ENCODE results near the gene MAP3K4. TPM values are rescaled to one million over a fixed set of nuclear protein-coding genes. Genes with fewer than 3 reads are reported as not detected.

MAP3K4 gene
- total RNA-seq, 3 donors from 2014 or later, result 32.8 to 58.3 (median 34.7) TPM

- ATAC-seq (peak; percentile 67), DNase-seq (peak in 2 of 3 donors; percentile 62 to 72)
- no peaks in the 10 kb centered on the region for H3K36me3 ChIP-seq (ENCODE audit: low read depth)
- H3K9me3 ChIP-seq, result no peaks in the 10 kb centered on the region
- H3K4me1 ChIP-seq (ENCODE audit: low read depth), result peaks cover 13% of the 10 kb centered on the region
- peak overlapping the region; percentile 97 for H3K4me3 ChIP-seq
- intact Hi-C loops (cut with DNase I, micrococcal nuclease), result no loop called here
- TF ChIP-seq CTCF (IDR thresholded peaks at IDR 0.05), result no peak
These were observed 751 bp downstream of the MAP3K4 start for GRCh38 chr6:160992061-160992979.

DNA sequence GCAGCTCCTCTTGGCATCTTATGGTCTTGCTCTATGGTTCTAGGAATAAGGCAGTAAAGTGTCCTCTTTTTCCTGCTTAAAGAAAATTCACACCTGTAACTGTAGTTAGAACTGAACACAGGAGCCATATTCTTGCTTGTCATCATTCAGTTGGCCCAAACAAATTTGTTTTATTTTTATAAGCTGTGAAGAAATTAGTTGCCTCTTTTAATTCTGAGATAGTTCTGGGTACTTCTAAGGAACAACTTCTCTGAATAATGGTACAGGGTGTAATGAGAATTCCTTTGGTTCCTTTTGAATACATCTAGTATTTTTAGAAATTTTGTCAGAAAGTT is 1.4 kb downstream of the MAP3K4 start:
- TF ChIP-seq CTCF (IDR thresholded peaks at IDR 0.05), result no peak
- no peak for ATAC-seq
- intact Hi-C loops (cut with DNase I, micrococcal nuclease), result no loop called here
- Histone ChIP-seq H3K4me3 (no peak overlapping the region), H3K9me3 (no peaks in the 10 kb centered on the region), H3K36me3 (ENCODE audit: low read depth) (no peaks in the 10 kb centered on the region), H3K4me1 (ENCODE audit: low read depth) (peaks cover 13% of the 10 kb centered on the region)
- no peak for DNase-seq

DNA sequence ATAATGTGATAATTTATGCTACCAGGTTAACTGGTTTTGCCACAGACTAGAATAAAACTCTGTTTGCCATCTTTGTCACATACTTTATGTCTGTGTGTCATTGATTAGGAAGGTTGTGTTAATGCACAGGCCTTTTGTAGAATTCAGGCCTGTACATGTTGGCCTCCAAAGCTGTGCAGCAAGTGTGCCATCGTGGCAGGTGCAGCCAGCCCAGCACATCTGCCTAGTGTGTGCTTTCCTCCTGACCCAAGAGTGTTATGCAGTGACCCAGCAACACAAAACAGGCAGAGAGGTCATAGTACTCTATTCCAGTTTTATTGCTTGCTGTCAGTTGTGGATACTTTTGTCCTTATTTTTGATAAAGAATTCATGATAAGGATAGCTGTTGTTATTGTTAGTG is 3.7 kb downstream of the MAP3K4 start:
- ATAC-seq (no peak), DNase-seq (no peak)
- intact Hi-C loops (cut with DNase I, micrococcal nuclease), result no loop called here
- Histone ChIP-seq H3K4me1 (ENCODE audit: low read depth) (peaks cover 13% of the 10 kb centered on the region), H3K9me3 (no peaks in the 10 kb centered on the region), H3K4me3 (no peak overlapping the region), H3K36me3 (ENCODE audit: low read depth) (no peaks in the 10 kb centered on the region)
- TF ChIP-seq CTCF (IDR thresholded peaks at IDR 0.05), result no peak

DNA sequence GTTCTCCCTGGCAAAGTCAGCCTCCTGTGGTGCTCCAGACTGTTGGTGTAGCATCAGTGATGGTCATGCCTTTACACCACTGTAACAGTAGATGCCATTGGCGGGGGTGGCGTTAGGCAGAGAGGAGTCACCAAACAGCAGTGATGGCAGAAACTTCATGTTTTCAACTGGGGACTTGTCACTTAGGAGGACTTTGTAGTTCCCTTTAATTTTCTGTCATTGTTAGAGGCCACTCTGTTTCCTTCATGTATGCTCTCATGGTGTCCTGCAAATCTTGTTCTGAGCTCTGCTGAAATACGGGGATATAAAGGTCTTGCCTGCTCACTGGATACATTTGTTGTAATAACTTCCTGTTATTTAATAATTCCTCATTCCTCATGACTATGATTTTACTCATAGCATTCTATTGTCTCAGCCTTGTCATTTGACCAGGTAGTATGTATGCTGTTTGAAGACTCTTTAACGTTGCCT is 4.6 kb downstream of the MAP3K4 start:
- ATAC-seq, result no peak
- no peak for TF ChIP-seq CTCF (IDR thresholded peaks at IDR 0.05)
- Histone ChIP-seq H3K36me3 (ENCODE audit: low read depth) (no peaks in the 10 kb centered on the region), H3K4me1 (ENCODE audit: low read depth) (peaks cover 9% of the 10 kb centered on the region), H3K4me3 (no peak overlapping the region), H3K9me3 (no peaks in the 10 kb centered on the region)
- no peak for DNase-seq
- intact Hi-C loops (cut with DNase I, micrococcal nuclease), result no loop called here

GRCh38 chr6:160998217-160998616 is 6.6 kb downstream of the MAP3K4 start:
- ATAC-seq, result no peak
- H3K36me3 ChIP-seq (ENCODE audit: low read depth), result no peaks in the 10 kb centered on the region
- DNase-seq, result no peak
- H3K9me3 ChIP-seq, result no peaks in the 10 kb centered on the region
- H3K4me3 ChIP-seq, result no peak overlapping the region
- peaks cover under 1% of the 10 kb centered on the region for H3K4me1 ChIP-seq (ENCODE audit: low read depth)
- intact Hi-C loops (cut with DNase I, micrococcal nuclease), result no loop called here
- TF ChIP-seq CTCF (IDR thresholded peaks at IDR 0.05), result no peak
